HepG2 (cell line): ENCODE results near the gene SRP14. TPM values are rescaled to one million over a fixed set of nuclear protein-coding genes. Genes with fewer than 3 reads are reported as not detected.
A peak's percentile ranks its signal among the peaks of the same experiment; 100 is the strongest.

Experiments used
- ATF7-NPFF ChIP-seq: sonication (generic); formaldehyde crosslinking; IDR thresholded peaks from 2 replicates; pipeline ENCODE4 v1.8.1; 2023; ENCODE audit warnings: mild to moderate bottlenecking, low read depth, missing genetic modification reagents, moderate library complexity
- KIAA2018 ChIP-seq: sonication (generic); formaldehyde crosslinking; IDR thresholded peaks from 2 replicates; pipeline ENCODE4 v1.5.0; 2020; ENCODE audit warnings: mild to moderate bottlenecking, missing genetic modification reagents, borderline replicate concordance
- MYC ChIP-seq: sonication (generic); formaldehyde crosslinking; IDR thresholded peaks from 2 replicates; pipeline ENCODE4 v1.9.0; 2021; ENCODE audit warnings: missing genetic modification reagents, borderline replicate concordance
- THAP7 ChIP-seq: sonication (generic); formaldehyde crosslinking; IDR thresholded peaks from 2 replicates; pipeline ENCODE4 v1.8.1; 2023; ENCODE audit warnings: mild to moderate bottlenecking, missing genetic modification reagents
- YEATS4 ChIP-seq: sonication (generic); formaldehyde crosslinking; IDR thresholded peaks from 2 replicates; pipeline ENCODE4 v1.4.0; 2020; ENCODE audit warnings: missing genetic modification reagents, borderline replicate concordance
- ZNF513 ChIP-seq: sonication (generic); formaldehyde crosslinking; conservative IDR thresholded peaks from 2 replicates; pipeline ENCODE4 v1.5.0; 2020; ENCODE audit warnings: missing genetic modification reagents
- ZNF597 ChIP-seq: sonication (generic); formaldehyde crosslinking; IDR thresholded peaks from 2 replicates; pipeline ENCODE4 v1.5.0; 2020; ENCODE audit warnings: missing genetic modification reagents
- ZSCAN20 ChIP-seq: sonication (generic); formaldehyde crosslinking; IDR thresholded peaks from 2 replicates; pipeline ENCODE4 v1.4.0; 2020; ENCODE audit warnings: missing genetic modification reagents, mild to moderate bottlenecking, borderline replicate concordance
- polyA plus RNA-seq, 8 experiments: library from polyadenylated mRNA; depleted of rRNA in 3 of 8; stranded (reverse) in 7 of 8; unstranded in 1 of 8; fragments of >200 nt; fragmentation: Illumina TruSeq in 4 of 8; extraction: Trizol in 4 of 8; gene quantifications; 2 replicates each; pipeline versions ENCODE4 v1.2.1 to v1.2.3, GENCODE V29; 2011 to 2016; ENCODE audit warnings: low read depth in 4 of 8, missing spikeins in 1 of 8, mixed read lengths in 1 of 8; ENCODE audit not compliant: insufficient read depth in 1 of 8
- total RNA-seq, 5 experiments: library from RNA; depleted of rRNA; stranded (reverse); fragments of >200 nt; fragmentation: Illumina TruSeq; extraction: Trizol; gene quantifications; 2 replicates each; pipeline ENCODE4 v1.2.3, GENCODE V29; 2016; ENCODE audit warnings: low read depth in 1 of 5

SRP14 gene
- total and polyA plus RNA-seq, 2 of the 13 experiments (the other 11 are each of a cell fraction or from before 2014, with no cell fraction given), result 208 to 356 TPM

- no peak for TF ChIP-seq KIAA2018 (CRISPR knock-in tag)
- no peak for TF ChIP-seq ZSCAN20
- TF ChIP-seq THAP7, result no peak
- no peak for TF ChIP-seq ATF7-NPFF (CRISPR knock-in tag)
- TF ChIP-seq YEATS4 (CRISPR knock-in tag), result no peak
- TF ChIP-seq ZNF513 (CRISPR knock-in tag), result no peak
- no peak for TF ChIP-seq ZNF597 (CRISPR knock-in tag)
- peak; percentile 32; the same call in 1 of the 2 replicates for TF ChIP-seq MYC (CRISPR knock-in tag)
Observed at GRCh38 chr15:40040770-40041169, 1.8 kb upstream of the SRP14 start (continued).
